Prostate gland (tissue), 2 donors: Measurements from ENCODE around the gene SIPA1L3.

Experiments
- CTCF ChIP-seq, 4 experiments: fragments of 200-600 bp in 2 of 4; fragments of 450-650 bp in 2 of 4; sonication (generic) in 2 of 4; IDR thresholded peaks; 1 replicate in 3 of 4; 2 replicates in 1 of 4; pipeline ENCODE4 v1.5.1; 2016 to 2019; ENCODE audit warnings: antibody characterized with exemption in 4 of 4, mild to moderate bottlenecking in 2 of 4, moderate library complexity in 2 of 4
- POLR2A ChIP-seq: fragments of 450-650 bp; IDR thresholded peaks from one replicate; pipeline ENCODE4 v1.6.1; 2016; ENCODE audit warnings: antibody characterized with exemption, mild to moderate bottlenecking

- TF ChIP-seq CTCF (IDR thresholded peaks at IDR 0.05) (no peak), POLR2A (no peak)
These were observed 102.7 kb downstream of the SIPA1L3 start for GRCh38 chr19:38009650-38010242.
